Erythroblast (primary cell): ENCODE measurements around the gene HNRNPAB.
A peak's percentile ranks its signal among the peaks of the same experiment; 100 is the strongest.

ENCODE experiments used
- DNase-seq, 2 experiments: peaks; one replicate each; lab custom pipeline; 2025; lab: John Stamatoyannopoulos, UW
- GATA1 ChIP-seq: IDR thresholded peaks from 2 replicates; pipeline ENCODE4 v1.6.1; 2011; ENCODE audit warnings: low read depth, mild to moderate bottlenecking, control low read depth, low read length, moderate library complexity
- POLR2A ChIP-seq: IDR thresholded peaks from 2 replicates; pipeline ENCODE4 v1.6.1; 2011; ENCODE audit warnings: mild to moderate bottlenecking, low read length

Gene HNRNPAB

DNA sequence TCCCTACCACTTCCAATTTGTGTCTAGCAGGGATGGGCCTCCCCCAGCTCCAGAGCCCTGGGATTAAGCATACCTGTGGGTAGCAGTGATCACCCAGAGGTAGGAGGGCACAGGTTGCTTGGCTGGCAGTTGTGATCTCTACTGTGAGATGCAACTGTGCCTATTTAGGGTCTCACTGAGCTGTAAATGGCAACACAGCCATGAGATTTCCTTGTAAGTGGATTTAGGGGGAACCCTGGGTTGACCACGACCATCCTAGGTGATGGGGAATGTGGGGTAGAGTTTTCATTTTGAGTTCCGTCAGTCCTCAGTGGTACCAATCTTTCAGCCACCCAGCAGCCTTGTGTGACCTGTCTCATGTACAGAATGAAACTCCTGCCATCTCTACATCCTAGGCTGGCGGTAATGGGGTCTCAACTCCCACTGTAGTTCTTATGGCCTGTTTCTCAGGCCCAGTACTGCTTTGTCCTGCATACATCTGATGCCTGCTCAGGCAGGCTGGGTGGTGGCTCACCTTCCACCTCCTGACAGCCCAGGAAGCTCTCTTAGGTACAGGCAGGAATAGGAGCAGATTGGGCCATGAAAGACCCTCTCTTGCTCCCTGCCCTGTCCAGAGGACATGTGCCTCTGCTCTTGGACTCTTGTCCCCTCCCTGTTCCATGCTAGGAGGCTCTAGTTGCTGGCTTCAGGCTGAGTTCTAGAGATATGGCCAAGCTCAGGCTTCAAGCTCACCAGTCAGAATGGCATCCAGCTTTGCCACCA, 8.1 kb downstream of the HNRNPAB start:
- no peak for TF ChIP-seq GATA1
- TF ChIP-seq POLR2A = peak; percentile 52
- no peak for DNase-seq

DNA sequence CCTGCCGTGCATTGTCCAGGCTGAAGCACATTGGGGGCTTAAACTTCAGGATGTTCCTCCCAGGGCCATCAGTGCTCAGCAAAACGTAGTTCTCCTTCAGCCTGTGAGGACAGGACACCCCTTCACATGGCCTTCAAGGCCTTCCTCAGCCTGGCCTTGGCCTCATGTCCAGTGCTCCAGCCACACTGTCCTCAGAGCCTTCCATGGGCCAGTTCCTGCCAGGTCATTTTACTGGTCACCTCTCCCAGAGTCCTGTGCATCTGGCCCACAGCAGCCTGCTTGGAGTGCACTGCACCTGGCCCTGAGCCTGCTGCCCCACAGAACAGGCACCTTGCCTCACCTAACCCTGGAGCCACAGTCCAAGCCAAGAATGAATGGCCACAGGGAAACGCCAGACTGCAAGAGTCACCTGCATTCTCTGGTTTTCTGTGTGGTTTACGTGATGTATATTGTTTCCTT, 8.7 kb downstream of the HNRNPAB start:
- no peak for DNase-seq
- TF ChIP-seq POLR2A (no peak), GATA1 (no peak)

DNA sequence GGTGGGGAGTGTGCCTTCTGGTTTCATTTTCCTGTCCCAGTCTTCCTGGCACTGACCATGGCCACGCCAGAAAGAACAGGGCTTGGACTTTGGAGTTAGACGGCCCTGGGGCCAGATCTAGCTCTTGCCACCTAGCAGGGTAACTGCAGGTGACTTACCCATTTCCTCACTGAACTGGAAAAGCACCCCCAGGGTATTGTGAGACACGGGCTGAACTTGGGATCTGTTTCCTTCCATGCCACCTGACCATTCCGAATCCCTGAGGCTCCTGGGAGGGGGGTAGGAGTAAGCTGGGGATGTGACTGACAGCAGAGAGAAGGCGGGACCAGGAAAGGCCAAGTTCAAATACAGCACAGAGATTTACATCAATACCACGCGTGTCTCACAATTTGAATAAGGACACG, 9.4 kb downstream of the HNRNPAB start:
- DNase-seq = no peak
- TF ChIP-seq GATA1 = no peak
- TF ChIP-seq POLR2A = no peak

DNA sequence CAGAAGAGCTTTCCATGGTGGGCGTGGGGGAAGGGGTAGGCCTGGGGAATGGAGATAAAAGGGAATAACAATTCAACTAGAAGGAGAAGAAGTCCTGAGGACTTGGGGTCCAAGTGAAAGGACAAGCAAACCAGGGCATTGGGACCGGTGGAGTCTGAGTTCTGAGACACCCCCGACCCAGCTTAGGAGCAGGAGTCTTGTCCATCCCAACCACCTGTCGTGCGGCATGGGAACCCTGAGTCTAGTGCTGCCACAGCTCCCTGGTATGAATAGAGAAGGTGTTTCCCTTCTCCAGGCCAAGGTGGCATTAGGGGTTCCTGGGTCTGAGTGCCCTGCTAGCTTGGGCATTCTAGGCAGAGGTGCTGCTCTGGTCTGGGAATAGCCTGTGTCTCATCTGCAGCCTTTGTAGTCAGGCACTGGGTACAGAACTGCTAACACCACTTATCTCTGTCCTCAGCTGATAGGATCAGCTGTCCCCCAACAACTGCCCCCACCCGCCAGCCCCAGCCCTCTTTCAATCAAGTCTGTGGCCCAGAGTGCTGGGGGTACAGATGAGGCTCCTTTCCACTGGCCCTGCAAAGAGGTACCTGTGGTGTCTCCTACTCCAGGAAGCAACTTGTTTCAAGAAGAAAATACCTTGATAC, 9.9 kb downstream of the HNRNPAB start:
- no peak for TF ChIP-seq GATA1
- no peak for TF ChIP-seq POLR2A
- DNase-seq = peak in 1 of 2 experiments; percentile 43

DNA sequence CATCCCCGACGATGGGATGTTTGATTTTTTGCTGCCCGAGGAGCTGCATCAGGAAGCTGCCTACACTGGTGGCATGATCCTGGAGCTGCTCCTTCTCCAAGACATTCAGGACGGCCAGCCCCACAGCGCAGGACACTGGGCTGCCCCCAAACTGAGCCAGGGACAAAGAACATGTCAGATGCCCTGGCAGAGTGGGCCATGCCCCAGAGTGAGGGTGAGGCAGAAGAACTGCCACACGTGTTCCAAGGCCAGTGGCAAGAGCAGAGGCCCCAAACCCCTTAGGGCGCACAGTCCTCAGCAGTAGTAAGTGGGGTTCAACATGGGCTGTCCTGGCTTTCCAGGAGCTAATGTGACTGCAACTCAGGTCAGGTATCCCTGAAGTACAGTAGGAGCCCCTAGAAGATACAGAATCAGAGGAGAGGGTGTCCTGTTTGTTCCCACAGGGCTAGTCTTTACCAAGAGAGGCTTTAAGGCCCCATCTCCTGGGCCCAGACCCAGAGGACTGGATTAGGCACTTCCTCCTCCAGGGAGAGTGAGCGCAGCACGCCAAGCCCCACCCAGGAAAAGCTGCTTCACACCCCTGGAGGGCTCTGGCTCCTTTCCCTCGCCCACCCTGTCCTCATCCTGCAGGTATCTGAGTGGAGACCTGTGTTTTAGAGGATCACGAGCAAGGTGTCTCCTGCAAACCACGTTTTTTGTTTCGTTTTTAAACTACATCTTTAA, 11.1 kb downstream of the HNRNPAB start:
- no peak for TF ChIP-seq POLR2A
- TF ChIP-seq GATA1 = no peak
- DNase-seq = no peak

DNA sequence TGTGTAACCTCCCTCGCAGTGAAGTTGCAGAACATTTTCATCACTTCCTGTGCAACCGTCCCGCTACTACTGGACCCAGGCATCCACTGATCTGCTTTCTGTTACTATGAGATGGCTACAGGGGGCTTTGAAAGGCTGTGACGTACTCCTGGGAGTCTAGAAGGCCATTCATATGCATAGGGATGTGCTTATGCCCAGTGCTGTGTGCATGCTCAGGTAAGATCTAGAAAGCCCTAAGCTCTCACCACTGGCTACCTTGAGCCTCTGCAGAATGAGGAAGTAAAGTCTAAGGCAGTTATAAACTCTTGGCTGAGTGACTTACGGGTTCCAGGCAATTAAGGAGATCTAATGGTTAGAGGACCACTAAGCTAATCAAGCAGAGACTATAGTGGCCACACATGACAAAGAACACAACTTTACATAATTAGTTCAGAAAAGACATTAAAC, 11.8 kb downstream of the HNRNPAB start:
- TF ChIP-seq POLR2A (no peak), GATA1 (no peak)
- no peak for DNase-seq

DNA sequence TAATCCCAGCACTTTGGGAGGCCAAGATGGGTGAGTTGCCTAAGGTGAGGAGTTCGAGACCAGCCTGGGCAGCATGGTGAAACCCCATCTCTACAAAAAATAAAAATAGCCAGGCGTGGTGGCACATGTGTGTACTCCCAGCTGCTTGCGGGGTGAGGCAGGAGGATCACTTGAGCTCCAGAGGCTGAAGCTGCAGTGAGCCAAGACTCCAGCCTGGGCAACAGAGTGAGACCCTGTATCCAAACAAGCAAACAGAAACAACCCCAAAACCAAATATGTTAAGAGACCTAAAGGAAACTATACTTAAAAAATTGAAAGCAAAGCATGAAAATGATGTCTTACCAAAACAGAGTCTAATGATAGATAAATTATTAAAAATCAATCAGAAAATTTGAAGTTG, 12.4 kb downstream of the HNRNPAB start:
- TF ChIP-seq POLR2A (no peak), GATA1 (no peak)
- DNase-seq = no peak

DNA sequence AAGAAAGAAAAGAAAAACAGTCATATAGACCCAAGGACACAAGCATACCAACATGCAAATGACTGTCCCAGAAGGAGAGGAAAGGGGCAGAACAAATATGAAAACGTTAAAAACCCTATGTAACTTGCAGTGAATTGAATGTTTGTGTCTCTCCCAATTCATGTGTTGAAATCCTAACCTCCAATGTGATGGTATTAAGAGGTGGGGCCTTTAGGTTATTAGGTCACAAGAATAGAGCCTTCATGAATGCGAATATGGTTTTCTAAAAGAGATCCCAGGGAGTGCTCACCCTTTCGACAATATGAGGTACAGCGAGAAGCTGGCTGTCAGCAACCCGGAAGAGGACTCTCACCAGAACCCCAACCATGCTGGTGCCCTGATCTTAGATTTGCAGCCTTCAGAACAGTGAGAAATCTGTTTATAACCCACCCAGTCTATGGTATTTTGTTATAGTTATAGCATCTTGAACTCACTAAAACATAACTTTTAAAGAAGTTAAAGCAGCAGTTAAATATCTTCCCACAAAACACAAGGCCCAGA, 14.0 kb downstream of the HNRNPAB start:
- no peak for DNase-seq
- TF ChIP-seq POLR2A (no peak), GATA1 (no peak)

DNA sequence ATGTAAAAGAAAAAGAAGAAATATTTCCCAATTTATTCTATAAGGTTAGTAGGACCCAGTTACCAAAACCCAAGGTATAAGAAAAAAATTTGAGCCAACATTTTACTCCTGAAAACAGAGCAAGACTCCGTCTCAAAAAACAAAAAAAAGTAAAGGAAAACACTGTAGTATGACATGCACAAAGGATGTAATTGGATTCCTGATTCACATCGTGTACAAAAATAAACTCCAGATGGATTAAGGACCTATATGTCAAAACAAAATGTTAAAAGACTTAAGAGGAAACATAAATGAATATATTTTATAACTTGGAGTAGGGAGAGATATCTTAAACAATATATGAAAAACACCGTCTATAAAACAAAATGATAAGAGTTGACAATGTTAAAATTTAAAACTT, 14.5 kb downstream of the HNRNPAB start:
- no peak for DNase-seq
- TF ChIP-seq GATA1 (no peak), POLR2A (no peak)

DNA sequence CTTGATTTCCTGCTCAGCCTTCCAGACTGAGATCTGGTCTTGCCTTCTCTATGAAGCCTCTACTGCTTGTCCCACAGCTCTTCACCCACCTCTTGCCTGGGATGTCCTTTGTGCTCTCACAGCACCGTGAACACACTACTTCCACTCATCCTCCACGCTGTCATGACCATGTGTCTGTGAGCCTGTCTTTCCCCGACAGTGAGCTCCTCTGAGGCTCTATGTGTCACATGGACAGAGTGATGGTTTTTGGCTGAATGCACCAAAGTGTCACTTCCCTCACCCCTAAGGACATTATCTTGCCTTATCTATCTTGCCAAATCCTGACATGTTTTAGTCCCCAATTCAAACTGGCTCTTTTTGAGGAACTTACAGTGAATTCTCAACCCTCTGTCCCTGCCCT, 16.9 kb downstream of the HNRNPAB start:
- TF ChIP-seq POLR2A (peak; percentile 22), GATA1 (no peak)
- no peak for DNase-seq

DNA sequence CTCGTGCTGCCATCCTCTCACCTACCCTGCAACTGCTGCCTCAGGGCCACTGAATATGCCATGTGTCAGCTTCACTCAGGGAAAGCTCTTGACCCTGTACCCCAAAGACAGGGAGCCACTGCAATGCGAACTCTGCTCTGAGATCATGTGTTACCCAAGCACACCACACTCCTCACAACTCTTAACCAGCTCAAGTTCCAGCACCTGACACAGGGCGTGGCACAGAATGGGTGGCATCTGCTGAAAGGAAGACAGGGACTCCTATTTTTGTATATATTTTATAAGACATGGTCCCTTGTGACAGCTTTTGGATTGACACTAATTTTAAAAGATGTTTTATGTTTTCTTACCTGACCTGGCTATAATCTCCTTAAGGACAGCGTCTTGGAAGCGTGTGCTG, 17.5 kb downstream of the HNRNPAB start:
- no peak for TF ChIP-seq GATA1
- TF ChIP-seq POLR2A = no peak
- DNase-seq = no peak

DNA sequence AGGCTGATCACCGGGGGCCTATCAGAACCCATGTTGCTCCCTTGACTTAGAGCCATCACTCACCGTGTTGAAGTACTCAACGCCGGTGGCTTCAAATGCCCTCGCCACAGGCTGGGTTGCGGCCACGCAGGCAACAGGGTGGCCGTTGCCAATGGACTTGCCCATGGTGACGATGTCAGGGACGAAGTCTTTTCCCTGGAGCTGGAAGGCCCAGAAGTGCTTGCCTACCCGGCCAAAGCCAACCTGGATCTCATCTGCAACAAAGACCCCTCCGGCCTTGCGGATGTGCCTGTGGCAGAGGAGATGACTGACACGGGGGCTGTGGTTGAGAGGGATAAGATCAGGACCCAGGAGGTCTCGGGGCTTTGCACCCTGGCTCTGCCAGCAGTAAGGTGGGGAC, 18.0 kb downstream of the HNRNPAB start:
- DNase-seq = no peak
- TF ChIP-seq POLR2A (no peak), GATA1 (no peak)

DNA sequence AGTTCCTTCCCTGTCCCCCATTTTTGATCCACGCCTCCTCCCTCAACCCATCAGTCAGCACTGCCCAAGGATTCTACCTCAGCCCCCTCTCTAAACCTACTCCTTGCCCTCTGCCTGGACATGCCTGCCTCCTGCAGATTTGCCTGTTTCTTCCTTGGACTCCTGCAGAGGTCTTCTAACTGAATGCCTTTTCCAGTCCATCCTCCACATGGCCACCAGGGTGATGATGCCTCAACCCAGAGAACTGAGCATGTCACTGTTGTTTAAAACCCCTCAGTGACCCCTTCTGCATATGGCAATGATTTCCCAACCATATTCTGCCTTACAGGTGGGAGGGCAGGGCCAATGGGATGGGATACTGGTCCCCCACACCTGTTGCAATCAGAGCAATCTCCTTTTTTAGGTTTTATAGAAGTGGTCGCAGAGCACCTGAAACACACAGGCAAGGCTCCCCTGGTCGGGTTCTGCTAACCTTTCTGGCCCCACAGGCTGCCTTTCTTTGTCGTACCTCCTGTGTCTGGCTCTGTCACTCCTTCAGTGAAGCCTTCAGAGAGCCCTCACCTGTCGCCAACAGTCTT, 19.0 kb downstream of the HNRNPAB start:
- TF ChIP-seq GATA1 (no peak), POLR2A (no peak)
- DNase-seq = no peak

DNA sequence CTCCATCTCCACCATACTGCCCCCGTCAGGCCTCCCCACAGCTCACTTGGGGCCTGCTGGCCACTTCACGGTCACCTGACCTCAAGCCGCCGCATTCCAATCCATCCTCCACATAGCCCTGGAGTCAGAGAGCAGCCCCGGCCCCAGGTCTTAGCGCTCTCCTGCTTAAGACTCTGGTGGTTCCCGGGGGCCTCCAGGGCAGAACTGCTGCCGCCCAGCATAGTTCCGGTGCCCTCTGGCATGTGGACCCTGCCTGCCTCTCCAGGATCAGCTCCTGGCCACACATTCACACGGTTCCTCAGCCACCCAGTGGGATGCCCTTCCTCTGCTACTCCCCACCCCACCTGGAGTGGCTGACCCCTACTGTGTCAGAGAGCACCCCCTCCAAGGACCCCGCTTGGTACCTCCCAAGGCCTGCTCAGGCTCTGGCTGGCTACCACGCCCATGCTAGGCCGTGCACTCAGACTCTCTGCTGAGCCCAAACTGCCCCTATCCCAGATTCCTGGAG, 19.5 kb downstream of the HNRNPAB start:
- DNase-seq = no peak
- TF ChIP-seq POLR2A (no peak), GATA1 (no peak)
